ENCODE data around the gene SH3BP4.

SH3BP4 gene

DNA sequence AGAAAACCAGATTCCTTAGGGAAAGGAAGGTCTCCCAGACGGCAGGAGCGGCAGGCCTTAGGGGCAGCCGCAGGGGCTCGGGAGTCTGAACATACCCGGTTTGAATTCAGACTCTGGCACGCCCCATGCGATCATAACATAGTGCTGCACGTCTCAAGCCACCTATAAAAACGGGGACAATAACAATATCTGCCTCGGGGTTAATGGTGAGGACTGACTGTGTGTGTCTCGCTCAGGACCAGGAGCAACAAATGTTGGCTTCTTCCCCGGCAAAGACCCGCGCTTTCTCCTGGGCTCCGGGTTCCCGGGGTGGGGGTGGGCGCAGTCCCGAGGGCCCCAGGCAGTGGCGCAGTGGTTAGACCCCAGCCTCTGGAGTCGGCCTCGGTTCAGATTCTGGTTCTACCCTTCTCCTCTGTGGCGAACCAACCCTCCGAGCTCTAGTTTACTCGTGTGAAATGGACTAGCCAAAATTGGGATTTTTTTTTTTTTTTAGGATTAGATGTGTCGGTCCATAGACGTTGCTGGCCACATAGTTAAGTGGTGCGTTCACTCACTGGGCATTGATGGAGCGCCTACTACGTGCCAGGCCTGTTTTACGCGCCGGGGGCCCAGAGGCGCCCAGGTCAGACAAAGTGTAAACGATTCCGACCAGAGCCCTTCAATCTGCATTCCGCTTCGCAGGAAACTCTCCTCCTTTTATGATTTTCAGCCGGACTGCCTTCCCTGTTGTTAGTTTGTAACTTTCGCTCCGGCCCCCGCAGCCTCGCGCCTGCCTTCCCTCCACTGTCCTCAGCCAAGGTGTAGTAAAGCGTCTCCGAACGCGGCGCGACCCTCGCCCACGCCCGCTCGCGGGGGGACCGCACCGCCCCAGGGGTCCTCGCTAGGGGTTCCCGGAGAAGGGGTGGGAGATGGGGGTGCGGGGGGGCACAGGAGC, 820 bp upstream of the SH3BP4 start:
- DNase-seq (ENCODE audit: low read depth) = no peak
- TF ChIP-seq, protein P1, sequence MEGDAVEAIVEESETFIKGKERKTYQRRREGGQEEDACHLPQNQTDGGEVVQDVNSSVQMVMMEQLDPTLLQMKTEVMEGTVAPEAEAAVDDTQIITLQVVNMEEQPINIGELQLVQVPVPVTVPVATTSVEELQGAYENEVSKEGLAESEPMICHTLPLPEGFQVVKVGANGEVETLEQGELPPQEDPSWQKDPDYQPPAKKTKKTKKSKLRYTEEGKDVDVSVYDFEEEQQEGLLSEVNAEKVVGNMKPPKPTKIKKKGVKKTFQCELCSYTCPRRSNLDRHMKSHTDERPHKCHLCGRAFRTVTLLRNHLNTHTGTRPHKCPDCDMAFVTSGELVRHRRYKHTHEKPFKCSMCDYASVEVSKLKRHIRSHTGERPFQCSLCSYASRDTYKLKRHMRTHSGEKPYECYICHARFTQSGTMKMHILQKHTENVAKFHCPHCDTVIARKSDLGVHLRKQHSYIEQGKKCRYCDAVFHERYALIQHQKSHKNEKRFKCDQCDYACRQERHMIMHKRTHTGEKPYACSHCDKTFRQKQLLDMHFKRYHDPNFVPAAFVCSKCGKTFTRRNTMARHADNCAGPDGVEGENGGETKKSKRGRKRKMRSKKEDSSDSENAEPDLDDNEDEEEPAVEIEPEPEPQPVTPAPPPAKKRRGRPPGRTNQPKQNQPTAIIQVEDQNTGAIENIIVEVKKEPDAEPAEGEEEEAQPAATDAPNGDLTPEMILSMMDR (IDR thresholded peaks at IDR 0.05; ENCODE audit: control insufficient read depth, insufficient read depth, low read depth, low read length, missing control alignments) = no peak
- peak overlapping the region; percentile 66 for H3K4me3 ChIP-seq (ENCODE audit: control insufficient read depth, low read depth, low read length)

DNA sequence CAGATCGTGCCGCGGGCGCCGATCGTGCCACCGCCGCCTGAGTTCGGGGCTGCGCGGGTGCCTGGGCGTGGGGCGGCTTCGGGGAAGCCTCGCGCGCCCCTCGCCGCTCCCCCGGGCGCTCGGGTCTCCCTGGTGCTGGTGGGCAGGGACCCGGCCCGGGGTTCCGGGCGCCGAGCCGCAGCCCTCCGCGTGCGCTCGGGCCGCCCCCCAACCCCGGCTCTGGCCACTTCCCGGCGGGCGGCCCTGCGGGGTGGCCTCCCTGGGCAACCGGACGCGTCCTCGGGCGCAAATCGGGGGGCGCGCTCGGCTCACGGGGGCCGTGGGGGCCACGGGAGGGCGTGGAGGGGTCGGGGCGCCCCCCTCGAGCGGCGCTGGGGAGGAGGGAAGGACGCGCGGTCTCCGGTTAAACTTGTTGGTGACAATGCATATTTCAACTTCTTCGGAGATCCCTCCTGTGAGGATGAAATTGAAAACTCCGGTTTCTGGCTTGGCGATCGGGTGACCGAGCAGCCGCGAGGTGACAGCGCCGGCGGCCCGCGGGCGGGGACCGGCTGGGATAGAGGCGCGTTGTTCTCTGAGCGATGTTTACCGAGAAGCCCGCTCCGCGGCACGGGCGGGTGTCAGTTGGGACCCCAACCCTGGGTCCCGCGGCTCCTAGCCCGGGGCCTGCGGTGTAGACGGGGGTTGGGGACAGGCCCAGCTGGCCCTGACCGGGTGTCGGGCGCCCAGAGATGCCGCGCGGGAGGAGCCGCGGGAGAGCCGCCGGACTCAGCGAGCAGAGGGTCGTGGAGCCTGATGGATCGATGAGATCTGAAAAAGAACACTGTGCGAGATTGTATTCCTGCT, 676 bp downstream of the SH3BP4 start:
- TF ChIP-seq, protein P1 (IDR thresholded peaks at IDR 0.05; ENCODE audit: control insufficient read depth, insufficient read depth, low read depth, low read length, missing control alignments) = no peak
- peak overlapping the region; percentile 85 for H3K4me3 ChIP-seq (ENCODE audit: control insufficient read depth, low read depth, low read length)
- no peak for DNase-seq (ENCODE audit: low read depth)

DNA sequence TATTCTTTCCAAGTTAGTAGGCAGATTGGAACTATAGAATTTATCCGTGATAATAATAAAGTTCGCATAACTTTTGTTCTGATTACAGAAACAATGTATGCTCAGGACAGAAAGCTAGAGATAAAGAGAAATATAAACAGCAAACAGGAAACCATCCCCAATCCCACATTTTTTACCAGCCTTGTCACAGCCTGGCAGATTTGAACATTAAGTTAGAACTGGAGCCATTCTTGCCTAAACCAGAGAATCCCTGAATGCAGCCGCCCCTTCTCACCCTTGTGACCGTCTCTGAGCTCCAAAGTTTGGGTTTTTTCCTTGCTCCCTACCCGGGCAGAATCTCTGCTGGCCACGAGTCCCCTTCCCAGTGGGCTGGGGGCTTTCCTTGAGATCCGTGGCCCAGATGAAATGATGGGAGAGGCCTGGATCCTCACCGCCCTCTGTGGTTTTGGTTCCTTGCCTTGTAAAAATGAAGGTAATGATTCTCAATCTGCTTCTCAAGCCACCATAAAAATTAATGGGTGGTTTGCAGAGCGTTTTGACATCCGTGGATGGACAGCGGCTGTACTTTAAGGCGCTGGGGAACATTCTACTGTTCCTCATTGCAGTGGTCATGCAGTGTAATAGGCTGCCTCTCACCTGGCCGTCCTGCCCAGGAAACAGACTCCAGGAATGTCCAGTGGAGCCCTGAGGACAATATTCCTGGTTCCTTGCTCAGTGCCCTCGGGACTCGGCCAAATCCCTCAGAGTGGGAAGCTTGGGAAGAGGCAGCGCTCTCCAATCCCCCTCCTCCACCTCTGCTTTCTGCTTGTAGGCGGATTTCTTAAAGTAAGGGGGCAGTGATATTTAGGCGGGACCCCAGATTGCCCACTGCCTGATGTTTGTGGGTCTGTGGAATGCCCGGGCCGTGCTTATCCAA, 1.6 kb downstream of the SH3BP4 start:
- no peak for DNase-seq (ENCODE audit: low read depth)
- H3K4me3 ChIP-seq (ENCODE audit: control insufficient read depth, low read depth, low read length) = peak overlapping the region; percentile 85
- TF ChIP-seq, protein P1 (IDR thresholded peaks at IDR 0.05; ENCODE audit: control insufficient read depth, insufficient read depth, low read depth, low read length, missing control alignments) = no peak

DNA sequence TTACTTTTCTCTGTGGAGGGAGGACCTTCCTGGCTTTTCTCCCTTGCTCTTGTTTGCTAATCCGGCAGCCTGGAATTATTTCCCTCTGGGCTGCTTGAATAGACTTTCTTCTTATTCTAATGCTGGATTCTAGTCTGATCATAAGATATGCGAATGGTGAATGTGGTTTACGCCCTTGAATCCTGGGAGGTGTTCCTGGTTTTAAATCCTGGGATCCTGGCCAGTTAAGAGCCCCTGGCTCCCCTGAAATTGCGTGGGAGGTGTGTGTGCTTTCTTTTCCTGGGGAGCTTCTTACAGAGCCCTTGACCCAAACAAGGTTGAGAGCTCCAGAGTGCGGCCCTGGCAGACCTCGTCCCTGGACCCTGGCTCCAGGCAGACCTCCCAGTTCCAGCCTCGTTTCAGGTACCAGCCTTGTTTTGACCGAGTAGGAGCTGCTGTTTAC, 2.8 kb downstream of the SH3BP4 start:
- TF ChIP-seq, protein P1 (IDR thresholded peaks at IDR 0.05; ENCODE audit: control insufficient read depth, insufficient read depth, low read depth, low read length, missing control alignments) = no peak
- peak overlapping the region; percentile 85 for H3K4me3 ChIP-seq (ENCODE audit: control insufficient read depth, low read depth, low read length)
- DNase-seq (ENCODE audit: low read depth) = no peak

DNA sequence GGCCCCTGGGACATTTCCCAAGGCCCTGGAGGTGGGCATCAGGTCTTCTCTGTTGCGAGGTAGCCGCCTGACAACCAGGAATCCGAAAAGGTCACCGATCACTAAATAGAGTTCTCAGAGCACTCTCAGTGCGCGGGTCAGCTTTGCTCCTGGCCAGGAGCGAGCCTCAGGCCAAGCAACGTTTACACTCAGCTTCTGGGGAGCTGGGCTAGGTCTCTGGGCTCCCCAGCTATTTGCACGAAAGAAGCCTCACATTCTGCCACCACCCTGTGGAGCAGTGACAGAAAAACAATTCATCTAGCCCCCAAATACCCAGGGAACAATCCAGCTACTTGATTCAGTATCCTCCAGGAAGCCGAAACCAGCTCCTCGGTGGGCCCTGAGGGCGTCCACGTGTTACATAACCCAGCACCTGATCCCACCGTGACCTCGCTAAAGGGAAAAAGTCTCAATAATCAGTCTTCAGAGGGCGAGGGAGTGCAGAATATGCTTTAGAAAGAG, 3.3 kb downstream of the SH3BP4 start:
- no peak overlapping the region for H3K4me3 ChIP-seq (ENCODE audit: control insufficient read depth, low read depth, low read length)

More for the DNA sequence above, 3.3 kb downstream of the SH3BP4 start:
- no peak for DNase-seq (ENCODE audit: low read depth)
- TF ChIP-seq, protein P1 (IDR thresholded peaks at IDR 0.05; ENCODE audit: control insufficient read depth, insufficient read depth, low read depth, low read length, missing control alignments) = no peak

All from AG09309 (cell line).